Measurements from ENCODE around the gene B3GNT4. TPM values are rescaled to one million over a fixed set of nuclear protein-coding genes. Genes with fewer than 3 reads are reported as not detected.

Gene B3GNT4
- total and polyA plus RNA-seq, 2 of the 13 experiments (the other 11 are each of a cell fraction or from before 2014, with no cell fraction given) = 0.04 to 0.21 TPM

DNA sequence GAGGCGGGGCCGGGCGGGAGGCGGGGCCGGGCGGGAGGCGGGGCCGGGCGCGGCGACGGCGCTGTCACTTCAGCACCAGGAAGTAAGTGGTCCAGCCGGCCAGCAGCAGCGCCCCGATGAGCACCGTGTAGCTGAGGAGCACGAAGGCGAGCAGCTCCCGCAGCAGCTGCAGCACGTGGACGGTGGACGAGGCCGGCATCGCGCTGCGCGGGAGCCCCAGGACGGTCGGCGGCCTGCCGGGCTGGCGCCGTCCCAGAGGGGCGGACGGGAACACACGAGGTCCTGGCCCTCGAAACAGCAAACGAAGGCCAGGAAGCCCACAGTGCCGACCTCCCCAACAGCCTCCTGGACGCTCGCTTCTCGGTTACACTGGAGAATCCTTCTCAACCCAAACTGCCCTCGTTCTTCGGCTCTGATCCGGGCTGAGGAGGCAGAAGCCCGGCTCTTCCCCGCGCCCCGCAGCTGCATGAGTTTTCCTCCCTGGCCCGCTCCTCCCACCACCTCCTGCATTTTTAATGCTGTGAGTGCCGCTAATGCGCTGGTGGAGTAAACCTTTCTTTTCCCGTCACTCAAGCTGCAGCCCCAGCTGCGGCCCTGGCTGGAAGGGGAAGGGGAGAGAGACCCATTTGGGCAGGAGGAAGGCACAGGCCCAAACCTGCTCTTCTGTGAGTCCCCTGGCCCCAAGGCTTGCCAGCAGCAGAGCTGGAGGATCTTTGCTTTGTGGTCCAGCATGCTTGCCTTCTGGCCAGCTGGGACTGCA, 23.0 kb downstream of the B3GNT4 start (continued):
- no peak for TF ChIP-seq NPAS2 (CRISPR knock-in tag; IDR thresholded peaks at IDR 0.05; ENCODE audit: borderline replicate concordance)
- TF ChIP-seq, protein P1, sequence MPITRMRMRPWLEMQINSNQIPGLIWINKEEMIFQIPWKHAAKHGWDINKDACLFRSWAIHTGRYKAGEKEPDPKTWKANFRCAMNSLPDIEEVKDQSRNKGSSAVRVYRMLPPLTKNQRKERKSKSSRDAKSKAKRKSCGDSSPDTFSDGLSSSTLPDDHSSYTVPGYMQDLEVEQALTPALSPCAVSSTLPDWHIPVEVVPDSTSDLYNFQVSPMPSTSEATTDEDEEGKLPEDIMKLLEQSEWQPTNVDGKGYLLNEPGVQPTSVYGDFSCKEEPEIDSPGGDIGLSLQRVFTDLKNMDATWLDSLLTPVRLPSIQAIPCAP (CRISPR knock-in tag; IDR thresholded peaks at IDR 0.05; ENCODE audit: low read depth) = 0 out of 2 replicates have a peak, but pooled peaks have one; percentile 86
- peak; percentile 89; the same call in 1 of the 2 replicates for TF ChIP-seq ZNF878 (CRISPR knock-in tag; IDR thresholded peaks at IDR 0.05)
- no peak for TF ChIP-seq U2AF1 (optimal IDR thresholded peaks at IDR 0.05; ENCODE audit: low read depth, low read length)
- TF ChIP-seq DBP (CRISPR knock-in tag; IDR thresholded peaks at IDR 0.05; ENCODE audit: not compliant biosample characterization) = peak; percentile 79
- peak; percentile 95 for TF ChIP-seq MXI1 (IDR thresholded peaks at IDR 0.05; ENCODE audit: borderline replicate concordance, low read depth, low read length)
- peak; percentile 24; the same call in 1 of the 2 replicates for TF ChIP-seq ZSCAN9 (CRISPR knock-in tag; IDR thresholded peaks at IDR 0.05; ENCODE audit: borderline replicate concordance)
- TF ChIP-seq ARNT2 (CRISPR knock-in tag; IDR thresholded peaks at IDR 0.05; ENCODE audit: low read depth) = peak; percentile 92
- no peak for TF ChIP-seq YY1 (IDR thresholded peaks at IDR 0.05; ENCODE audit: insufficient read depth, insufficient replicate concordance, low read depth, low read length)
- TF ChIP-seq ZNF430 (CRISPR knock-in tag; IDR thresholded peaks at IDR 0.05) = peak; percentile 85; the same call in 1 of the 2 replicates
- peak; percentile 72; the same call in 1 of the 2 replicates for TF ChIP-seq ZNF3 (CRISPR knock-in tag; IDR thresholded peaks at IDR 0.05)
- TF ChIP-seq ZNF841 (CRISPR knock-in tag; IDR thresholded peaks at IDR 0.05; ENCODE audit: borderline replicate concordance) = peak; percentile 77; the same call in 1 of the 2 replicates
- peak; percentile 13; the same call in 1 of the 2 replicates for TF ChIP-seq ZNF275 (CRISPR knock-in tag; IDR thresholded peaks at IDR 0.05; ENCODE audit: borderline replicate concordance)
- TF ChIP-seq ZNF446 (CRISPR knock-in tag; IDR thresholded peaks at IDR 0.05) = 0 out of 2 replicates have a peak, but pooled peaks have one; percentile 80
- TF ChIP-seq, protein P2, sequence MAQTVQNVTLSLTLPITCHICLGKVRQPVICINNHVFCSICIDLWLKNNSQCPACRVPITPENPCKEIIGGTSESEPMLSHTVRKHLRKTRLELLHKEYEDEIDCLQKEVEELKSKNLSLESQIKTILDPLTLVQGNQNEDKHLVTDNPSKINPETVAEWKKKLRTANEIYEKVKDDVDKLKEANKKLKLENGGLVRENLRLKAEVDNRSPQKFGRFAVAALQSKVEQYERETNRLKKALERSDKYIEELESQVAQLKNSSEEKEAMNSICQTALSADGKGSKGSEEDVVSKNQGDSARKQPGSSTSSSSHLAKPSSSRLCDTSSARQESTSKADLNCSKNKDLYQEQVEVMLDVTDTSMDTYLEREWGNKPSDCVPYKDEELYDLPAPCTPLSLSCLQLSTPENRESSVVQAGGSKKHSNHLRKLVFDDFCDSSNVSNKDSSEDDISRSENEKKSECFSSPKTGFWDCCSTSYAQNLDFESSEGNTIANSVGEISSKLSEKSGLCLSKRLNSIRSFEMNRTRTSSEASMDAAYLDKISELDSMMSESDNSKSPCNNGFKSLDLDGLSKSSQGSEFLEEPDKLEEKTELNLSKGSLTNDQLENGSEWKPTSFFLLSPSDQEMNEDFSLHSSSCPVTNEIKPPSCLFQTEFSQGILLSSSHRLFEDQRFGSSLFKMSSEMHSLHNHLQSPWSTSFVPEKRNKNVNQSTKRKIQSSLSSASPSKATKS (CRISPR knock-in tag; IDR thresholded peaks at IDR 0.05) = no peak
- no peak for TF ChIP-seq PPARG (CRISPR knock-in tag; conservative IDR thresholded peaks at IDR 0.05)
- TF ChIP-seq ZNF510 (CRISPR knock-in tag; IDR thresholded peaks at IDR 0.05; ENCODE audit: low read depth) = no peak
- TF ChIP-seq ZNF619 (CRISPR knock-in tag; IDR thresholded peaks at IDR 0.05) = no peak
- TF ChIP-seq, protein P3, sequence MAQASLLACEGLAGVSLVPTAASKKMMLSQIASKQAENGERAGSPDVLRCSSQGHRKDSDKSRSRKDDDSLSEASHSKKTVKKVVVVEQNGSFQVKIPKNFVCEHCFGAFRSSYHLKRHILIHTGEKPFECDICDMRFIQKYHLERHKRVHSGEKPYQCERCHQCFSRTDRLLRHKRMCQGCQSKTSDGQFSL (CRISPR knock-in tag; IDR thresholded peaks at IDR 0.05) = peak; percentile 78
- TF ChIP-seq ZNF235 (CRISPR knock-in tag; IDR thresholded peaks at IDR 0.05; ENCODE audit: borderline replicate concordance) = no peak
- peak; percentile 96 for TF ChIP-seq CERS6 (CRISPR knock-in tag; IDR thresholded peaks at IDR 0.05)
- TF ChIP-seq ZFX (CRISPR knock-in tag; IDR thresholded peaks at IDR 0.05; ENCODE audit: low read depth) = peak; percentile 71
- TF ChIP-seq ZNF761 (CRISPR knock-in tag; conservative IDR thresholded peaks at IDR 0.05) = peak; percentile 78; the same call in 1 of the 2 replicates

All from HepG2 (cell line).